ENCODE results near the gene PAQR9.

Gene PAQR9

GRCh38 chr3:142999881-143000280 lies 36.4 kb upstream of the PAQR9 start:
- no peaks in the 10 kb centered on the region for H3K36me3 ChIP-seq (ENCODE audit: low read depth)
- no peak for TF ChIP-seq CTCF (IDR thresholded peaks at IDR 0.05; ENCODE audit: poor library complexity, severe bottlenecking)
- no peaks in the 10 kb centered on the region for H3K9me3 ChIP-seq (ENCODE audit: severe bottlenecking)
- DNase-seq (ENCODE audit: low spot score) (no peak), ATAC-seq (ENCODE audit: low read depth) (no peak)
- H3K4me1 ChIP-seq (ENCODE audit: insufficient read depth, poor library complexity, severe bottlenecking) = peaks cover 31% of the 10 kb centered on the region
- H3K27me3 ChIP-seq (ENCODE audit: insufficient read depth, poor library complexity, severe bottlenecking) = no peaks in the 10 kb centered on the region
- peak overlapping the region; percentile 77 for H3K4me3 ChIP-seq (ENCODE audit: severe bottlenecking)
- peak overlapping the region; percentile 98 for H3K27ac ChIP-seq (ENCODE audit: poor library complexity, severe bottlenecking)

GRCh38 chr3:142998439-142998838 lies 35.0 kb upstream of the PAQR9 start:
- no peak for ATAC-seq (ENCODE audit: low read depth)
- H3K27me3 ChIP-seq (ENCODE audit: insufficient read depth, poor library complexity, severe bottlenecking) = no peaks in the 10 kb centered on the region
- TF ChIP-seq CTCF (IDR thresholded peaks at IDR 0.05; ENCODE audit: poor library complexity, severe bottlenecking) = no peak

DNA sequence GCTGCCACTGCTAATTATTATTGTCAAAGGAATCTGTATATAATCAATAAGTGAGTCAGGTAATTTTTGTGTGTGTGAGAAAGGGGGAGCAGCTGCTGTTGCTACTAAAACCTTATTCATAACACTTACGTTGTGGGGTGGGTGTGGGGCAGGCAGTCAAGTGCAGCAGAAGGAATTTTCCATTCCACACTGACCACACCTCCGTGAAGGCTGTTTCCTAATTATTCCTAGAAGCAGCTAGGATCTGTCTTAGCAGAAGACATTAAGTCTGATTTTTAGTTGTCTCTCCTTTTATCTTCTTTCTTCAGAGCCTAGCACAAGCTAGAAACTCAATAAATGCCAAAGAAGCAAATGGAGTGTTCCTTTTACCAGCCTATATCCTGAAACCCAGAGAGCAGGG lies 33.9 kb upstream of the PAQR9 start:
- Histone ChIP-seq H3K36me3 (ENCODE audit: low read depth) (no peaks in the 10 kb centered on the region), H3K27ac (ENCODE audit: poor library complexity, severe bottlenecking) (peak overlapping the region; percentile 98), H3K27me3 (ENCODE audit: insufficient read depth, poor library complexity, severe bottlenecking) (no peaks in the 10 kb centered on the region), H3K4me3 (ENCODE audit: severe bottlenecking) (no peak overlapping the region), H3K9me3 (ENCODE audit: severe bottlenecking) (no peaks in the 10 kb centered on the region), H3K4me1 (ENCODE audit: insufficient read depth, poor library complexity, severe bottlenecking) (peaks cover 27% of the 10 kb centered on the region)
- ATAC-seq (ENCODE audit: low read depth) (no peak), DNase-seq (ENCODE audit: low spot score) (no peak)
- TF ChIP-seq CTCF (IDR thresholded peaks at IDR 0.05; ENCODE audit: poor library complexity, severe bottlenecking) = no peak

More at GRCh38 chr3:142998439-142998838, 35.0 kb upstream of the PAQR9 start:
- Histone ChIP-seq H3K9me3 (ENCODE audit: severe bottlenecking) (no peaks in the 10 kb centered on the region), H3K27ac (ENCODE audit: poor library complexity, severe bottlenecking) (peak overlapping the region; percentile 98), H3K4me3 (ENCODE audit: severe bottlenecking) (no peak overlapping the region), H3K4me1 (ENCODE audit: insufficient read depth, poor library complexity, severe bottlenecking) (peaks cover 27% of the 10 kb centered on the region), H3K36me3 (ENCODE audit: low read depth) (no peaks in the 10 kb centered on the region)
- no peak for DNase-seq (ENCODE audit: low spot score)

DNA sequence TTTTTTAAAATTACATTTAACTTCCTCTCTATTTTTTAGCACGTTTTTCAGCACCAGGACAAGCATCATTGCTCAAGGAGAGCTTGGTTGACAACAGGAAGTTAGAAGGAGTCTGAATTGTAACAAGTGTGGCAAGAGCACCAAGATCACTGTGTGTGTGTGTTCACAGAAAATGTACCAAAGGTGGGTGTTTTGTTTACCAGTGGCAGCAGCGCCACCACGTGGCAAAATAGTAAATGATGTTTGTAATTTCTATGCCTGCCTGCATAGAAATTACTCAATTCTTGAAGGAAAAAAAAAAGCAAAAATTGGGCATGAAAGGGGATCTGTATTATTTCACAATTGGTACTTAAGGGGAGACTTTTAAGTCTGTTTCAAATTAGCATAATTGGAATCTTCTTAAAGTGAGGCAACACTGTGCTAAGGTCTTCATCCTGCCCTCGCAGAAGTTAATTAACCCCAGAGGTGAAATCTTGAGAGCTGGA lies 30.5 kb upstream of the PAQR9 start:
- TF ChIP-seq CTCF (IDR thresholded peaks at IDR 0.05; ENCODE audit: poor library complexity, severe bottlenecking) = peak; percentile 91
- Histone ChIP-seq H3K4me3 (ENCODE audit: severe bottlenecking) (no peak overlapping the region), H3K27ac (ENCODE audit: poor library complexity, severe bottlenecking) (no peak overlapping the region), H3K9me3 (ENCODE audit: severe bottlenecking) (no peaks in the 10 kb centered on the region), H3K27me3 (ENCODE audit: insufficient read depth, poor library complexity, severe bottlenecking) (no peaks in the 10 kb centered on the region), H3K4me1 (ENCODE audit: insufficient read depth, poor library complexity, severe bottlenecking) (peaks cover 19% of the 10 kb centered on the region), H3K36me3 (ENCODE audit: low read depth) (no peaks in the 10 kb centered on the region)
- 0 out of 3 replicates have a peak, but pooled peaks have one; percentile 45 for ATAC-seq (ENCODE audit: low read depth)
- no peak for DNase-seq (ENCODE audit: low spot score)

DNA sequence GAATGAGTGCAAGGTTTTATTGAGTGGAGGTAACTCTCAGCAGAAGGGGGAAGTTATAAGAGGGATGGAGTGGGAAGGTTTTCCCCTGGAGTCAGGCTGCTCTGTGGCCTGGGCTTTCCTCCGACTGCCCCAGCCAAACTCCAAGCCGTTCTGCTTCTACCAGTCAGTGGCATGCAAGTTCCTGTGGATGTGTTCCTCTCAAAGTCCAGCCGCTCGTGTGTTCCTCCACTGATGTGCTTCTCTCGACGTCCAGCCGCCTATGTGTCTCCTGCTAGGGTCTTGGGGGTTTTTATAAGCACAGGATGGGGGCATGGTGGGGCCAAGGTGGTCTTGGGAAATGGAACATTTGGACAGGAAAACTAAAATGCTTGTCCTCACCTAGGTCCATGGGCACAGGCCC lies 28.8 kb upstream of the PAQR9 start:
- DNase-seq (ENCODE audit: low spot score) (no peak), ATAC-seq (ENCODE audit: low read depth) (no peak)
- H3K4me1 ChIP-seq (ENCODE audit: insufficient read depth, poor library complexity, severe bottlenecking) = peaks cover 2% of the 10 kb centered on the region
- H3K36me3 ChIP-seq (ENCODE audit: low read depth) = no peaks in the 10 kb centered on the region
- H3K27me3 ChIP-seq (ENCODE audit: insufficient read depth, poor library complexity, severe bottlenecking) = no peaks in the 10 kb centered on the region
- no peak overlapping the region for H3K27ac ChIP-seq (ENCODE audit: poor library complexity, severe bottlenecking)
- no peaks in the 10 kb centered on the region for H3K9me3 ChIP-seq (ENCODE audit: severe bottlenecking)
- TF ChIP-seq CTCF (IDR thresholded peaks at IDR 0.05; ENCODE audit: poor library complexity, severe bottlenecking) = no peak
- H3K4me3 ChIP-seq (ENCODE audit: severe bottlenecking) = no peak overlapping the region
